Gastroesophageal sphincter (tissue), 4 donors: ENCODE results near the gene SLC9A2. TPM values are rescaled to one million over a fixed set of nuclear protein-coding genes. Genes with fewer than 3 reads are reported as not detected.

Source experiments
- ATAC-seq: fragments of 150-250 bp; one replicate; pipeline ENCODE4 v1.9.1; 2016; ENCODE audit warnings: mild to moderate bottlenecking, moderate library complexity
- H3K27ac ChIP-seq, 4 donors: fragments of 200-600 bp; sonication (generic) in 3 of 4; 1 replicate in 3 of 4; 2 replicates in 1 of 4; pipeline ENCODE4 v1.5.1; 2016 to 2019
- H3K27me3 ChIP-seq: fragments of 200-600 bp; sonication (generic); one replicate; pipeline ENCODE4 v1.5.1; 2019
- H3K36me3 ChIP-seq, 2 donors: fragments of 200-600 bp; sonication (generic); one replicate each; pipeline ENCODE4 v1.5.1; 2019; ENCODE audit warnings: control low read depth in 1 of 2
- H3K4me1 ChIP-seq, 3 donors: fragments of 200-600 bp; sonication (generic); 1 replicate in 2 of 3; 2 replicates in 1 of 3; pipeline ENCODE4 v1.5.1; 2016 to 2019; ENCODE audit warnings: control low read depth in 2 of 3
- H3K4me3 ChIP-seq, 2 donors: fragments of 200-600 bp; sonication (generic); one replicate each; pipeline ENCODE4 v1.5.1; 2019; ENCODE audit warnings: mild to moderate bottlenecking in 1 of 2, moderate library complexity in 1 of 2
- H3K9me3 ChIP-seq, 3 donors: fragments of 200-600 bp; sonication (generic); one replicate each; pipeline ENCODE4 v1.5.1; 2017 to 2019; ENCODE audit warnings: control low read depth in 2 of 3
- CTCF ChIP-seq, 4 experiments: fragments of 200-600 bp in 2 of 4; fragments of 450-650 bp in 2 of 4; sonication (generic) in 1 of 4; IDR thresholded peaks; one replicate each; pipeline ENCODE4 v1.5.1; 2017 to 2019; ENCODE audit warnings: antibody characterized with exemption in 4 of 4, mild to moderate bottlenecking in 2 of 4, moderate library complexity in 2 of 4
- EP300 ChIP-seq: sonication (generic); formaldehyde crosslinking; IDR thresholded peaks from one replicate; pipeline ENCODE4 v1.6.1; 2017; ENCODE audit warnings: antibody characterized with exemption, mild to moderate bottlenecking
- POLR2A ChIP-seq, 2 donors: fragments of 450-650 bp; IDR thresholded peaks; one replicate each; pipeline ENCODE4 v1.6.1; 2017; ENCODE audit warnings: antibody characterized with exemption in 2 of 2, mild to moderate bottlenecking in 2 of 2, moderate library complexity in 1 of 2
- POLR2AphosphoS5 ChIP-seq: sonication (generic); formaldehyde crosslinking; IDR thresholded peaks from one replicate; pipeline ENCODE4 v1.6.1; 2017; ENCODE audit warnings: antibody characterized with exemption
- WGBS, 2 donors: methylation state at CpG; one replicate each; pipeline ENCODE4 v1.1.5; 2018; ENCODE audit warnings: low coverage in 1 of 2; 5-methylcytosine and 5-hydroxymethylcytosine counted together
- total RNA-seq, 4 donors: library from RNA; depleted of rRNA; stranded (reverse); fragments of >200 nt; gene quantifications; one replicate each; pipeline ENCODE4 v1.1.0, GENCODE V29; 2016

Gene SLC9A2
- total RNA-seq, 4 donors from 2014 or later: 0.57 TPM; not detected in 3

- Histone ChIP-seq H3K27me3 (peaks cover 5% of the 10 kb centered on the region), H3K9me3 (no peaks in the 10 kb centered on the region), H3K36me3 (no peaks in the 10 kb centered on the region), H3K4me1 (no peaks in the 10 kb centered on the region), H3K4me3 (no peak overlapping the region), H3K27ac (no peak overlapping the region)
- no peak for TF ChIP-seq EP300
- TF ChIP-seq POLR2A (IDR thresholded peaks at IDR 0.05): no peak
- TF ChIP-seq CTCF (IDR thresholded peaks at IDR 0.05): no peak
- no peak for TF ChIP-seq POLR2AphosphoS5
- ATAC-seq: no peak
- WGBS, 2 donors: 70 to 87% methylated on average over 2 of the region's 2 CpGs
These were observed 47.7 kb downstream of the SLC9A2 start for GRCh38 chr2:102667072-102667471.

GRCh38 chr2:102668171-102668570 lies 48.8 kb downstream of the SLC9A2 start:
- no peaks in the 10 kb centered on the region for H3K4me1 ChIP-seq
- TF ChIP-seq POLR2A (IDR thresholded peaks at IDR 0.05): no peak
- no peak for TF ChIP-seq CTCF (IDR thresholded peaks at IDR 0.05)
- TF ChIP-seq POLR2AphosphoS5: no peak
- TF ChIP-seq EP300: no peak
- peaks cover 5% of the 10 kb centered on the region for H3K27me3 ChIP-seq
- no peaks in the 10 kb centered on the region for H3K9me3 ChIP-seq
- no peak overlapping the region for H3K4me3 ChIP-seq
- 82 to 86% methylated on average over 2 to 4 of the region's 4 CpGs for WGBS, 2 donors
- no peak for ATAC-seq
- no peak overlapping the region for H3K27ac ChIP-seq
- no peaks in the 10 kb centered on the region for H3K36me3 ChIP-seq

DNA sequence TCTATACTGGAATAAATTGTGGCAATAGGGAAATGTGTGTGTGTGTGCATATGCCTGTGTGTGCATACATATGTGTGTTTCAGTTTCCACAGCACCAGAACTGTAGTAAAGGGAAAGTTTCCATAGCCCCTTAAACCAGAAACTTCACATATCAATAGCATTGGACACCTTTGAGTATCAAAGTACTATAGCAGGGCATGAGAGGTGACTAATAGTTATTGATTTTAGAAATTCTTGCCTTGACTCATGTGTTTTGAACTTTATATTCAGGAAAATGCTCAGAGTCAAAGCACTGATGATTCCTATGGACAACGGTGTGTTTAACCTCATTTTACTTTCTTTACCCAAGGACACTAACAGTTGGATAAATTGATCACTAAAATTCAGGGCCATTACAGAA lies 50.0 kb downstream of the SLC9A2 start:
- no peak for TF ChIP-seq POLR2AphosphoS5
- TF ChIP-seq EP300: no peak
- no peak for TF ChIP-seq CTCF (IDR thresholded peaks at IDR 0.05)
- no peak for TF ChIP-seq POLR2A (IDR thresholded peaks at IDR 0.05)
- Histone ChIP-seq H3K27ac (no peak overlapping the region), H3K9me3 (no peaks in the 10 kb centered on the region), H3K4me1 (no peaks in the 10 kb centered on the region), H3K36me3 (no peaks in the 10 kb centered on the region), H3K27me3 (no peaks in the 10 kb centered on the region), H3K4me3 (no peak overlapping the region)
- ATAC-seq: no peak
- WGBS, 2 donors: 79 to 94% methylated on average over 1 of the region's 1 CpG

DNA sequence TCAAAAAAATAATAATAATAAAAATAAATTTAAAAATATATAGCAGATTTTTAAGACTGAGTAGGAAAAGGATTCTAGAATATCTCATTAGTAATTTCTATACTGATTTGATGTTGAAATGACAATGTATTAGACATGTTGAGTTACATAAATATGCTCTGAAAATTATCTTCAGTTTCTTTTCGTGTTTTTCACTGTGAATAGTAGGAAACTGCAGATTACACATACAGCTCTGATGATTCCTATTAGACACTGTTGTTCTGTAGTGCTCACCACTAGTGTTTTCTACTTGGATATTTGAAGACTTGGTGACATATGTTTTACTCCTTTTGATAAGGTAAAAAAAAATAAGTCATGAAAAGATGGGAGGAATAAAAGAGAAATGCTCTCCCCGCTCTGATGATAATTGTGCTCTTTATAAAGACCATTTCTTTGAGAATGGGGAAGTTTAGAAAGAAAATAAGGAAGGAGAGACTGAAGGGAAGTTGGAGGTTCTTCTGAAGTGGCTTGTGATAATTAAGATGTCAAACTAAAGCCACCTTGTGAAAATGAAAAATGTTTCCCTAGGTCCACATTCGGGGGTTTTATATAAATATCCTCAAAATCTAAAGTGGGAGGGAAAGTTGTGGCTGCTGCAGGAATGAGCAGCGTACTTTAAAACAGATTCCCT lies 52.9 kb downstream of the SLC9A2 start:
- Histone ChIP-seq H3K27ac (no peak overlapping the region), H3K4me1 (no peaks in the 10 kb centered on the region), H3K36me3 (no peaks in the 10 kb centered on the region), H3K9me3 (no peaks in the 10 kb centered on the region), H3K4me3 (no peak overlapping the region), H3K27me3 (no peaks in the 10 kb centered on the region)
- TF ChIP-seq POLR2AphosphoS5 (no peak), EP300 (no peak), CTCF (IDR thresholded peaks at IDR 0.05) (no peak), POLR2A (IDR thresholded peaks at IDR 0.05) (no peak)
- 51 to 59% methylated on average over 4 of the region's 4 CpGs for WGBS, 2 donors
- no peak for ATAC-seq

DNA sequence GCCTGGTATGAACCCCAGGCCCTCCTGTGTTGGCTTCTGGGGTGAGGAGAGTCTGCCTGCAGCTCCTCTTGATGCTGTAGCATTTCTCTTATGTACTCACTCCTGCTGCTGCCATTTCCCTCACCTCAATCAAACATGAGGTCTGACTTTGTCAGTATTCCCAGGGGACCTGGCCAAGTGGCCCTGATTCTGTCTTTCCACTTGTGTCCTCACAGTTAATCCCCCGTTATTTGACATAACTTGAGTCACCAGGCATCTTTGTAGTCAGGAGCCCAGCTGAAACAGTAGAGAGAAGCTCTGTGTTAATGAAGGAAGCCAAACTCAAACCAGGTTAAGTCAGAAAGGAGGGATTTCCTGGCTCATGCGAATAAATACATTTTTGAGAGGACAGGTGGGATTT lies 55.0 kb downstream of the SLC9A2 start:
- no peaks in the 10 kb centered on the region for H3K36me3 ChIP-seq
- 93 to 100% methylated on average over 1 to 2 of the region's 2 CpGs for WGBS, 2 donors
- no peak for TF ChIP-seq POLR2A (IDR thresholded peaks at IDR 0.05)
- H3K4me1 ChIP-seq: no peaks in the 10 kb centered on the region
- no peak overlapping the region for H3K27ac ChIP-seq
- no peak for ATAC-seq
- no peaks in the 10 kb centered on the region for H3K9me3 ChIP-seq
- peaks cover 5% of the 10 kb centered on the region for H3K27me3 ChIP-seq
- no peak overlapping the region for H3K4me3 ChIP-seq
